PFSK-1 (cell line): ENCODE results near the gene NOD2.

ENCODE experiments used
- POLR2AphosphoS5 ChIP-seq: IDR thresholded peaks from 2 replicates; pipeline ENCODE4 v1.6.1; 2012; ENCODE audit warnings: low read depth, mild to moderate bottlenecking, control low read depth, low read length, moderate library complexity
- TF ChIP-seq, protein P1 (sequence below), 2 experiments: IDR thresholded peaks; 2 replicates each; pipeline versions ENCODE4 v1.6.1 to v1.8.0; 2011 to 2012; ENCODE audit warnings: low read depth in 2 of 2, low read length in 2 of 2, control low read depth in 1 of 2, inconsistent platforms in 1 of 2, mild to moderate bottlenecking in 1 of 2, moderate library complexity in 1 of 2; ENCODE audit not compliant: insufficient read depth in 1 of 2

DNA sequence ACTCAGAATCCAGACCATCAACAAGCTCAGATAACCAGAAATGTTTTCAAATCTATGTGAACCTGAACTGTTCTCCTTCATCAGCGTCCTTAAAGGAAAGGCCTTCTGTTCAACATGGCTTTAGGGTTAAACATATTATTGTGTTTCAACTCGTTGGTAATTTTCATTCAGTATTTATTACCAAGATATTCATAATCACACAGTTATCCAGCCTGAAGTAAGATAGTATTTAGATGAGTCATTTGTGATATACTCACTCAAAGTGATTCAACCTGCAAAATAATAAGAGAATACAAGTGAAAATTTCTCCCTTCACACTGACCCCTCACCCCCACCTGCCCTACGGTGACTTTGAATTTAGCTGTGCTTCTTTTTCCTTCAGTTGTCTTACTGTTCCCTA lies 51.5 kb downstream of the NOD2 start:
- TF ChIP-seq POLR2AphosphoS5: no peak
- TF ChIP-seq, protein P1, sequence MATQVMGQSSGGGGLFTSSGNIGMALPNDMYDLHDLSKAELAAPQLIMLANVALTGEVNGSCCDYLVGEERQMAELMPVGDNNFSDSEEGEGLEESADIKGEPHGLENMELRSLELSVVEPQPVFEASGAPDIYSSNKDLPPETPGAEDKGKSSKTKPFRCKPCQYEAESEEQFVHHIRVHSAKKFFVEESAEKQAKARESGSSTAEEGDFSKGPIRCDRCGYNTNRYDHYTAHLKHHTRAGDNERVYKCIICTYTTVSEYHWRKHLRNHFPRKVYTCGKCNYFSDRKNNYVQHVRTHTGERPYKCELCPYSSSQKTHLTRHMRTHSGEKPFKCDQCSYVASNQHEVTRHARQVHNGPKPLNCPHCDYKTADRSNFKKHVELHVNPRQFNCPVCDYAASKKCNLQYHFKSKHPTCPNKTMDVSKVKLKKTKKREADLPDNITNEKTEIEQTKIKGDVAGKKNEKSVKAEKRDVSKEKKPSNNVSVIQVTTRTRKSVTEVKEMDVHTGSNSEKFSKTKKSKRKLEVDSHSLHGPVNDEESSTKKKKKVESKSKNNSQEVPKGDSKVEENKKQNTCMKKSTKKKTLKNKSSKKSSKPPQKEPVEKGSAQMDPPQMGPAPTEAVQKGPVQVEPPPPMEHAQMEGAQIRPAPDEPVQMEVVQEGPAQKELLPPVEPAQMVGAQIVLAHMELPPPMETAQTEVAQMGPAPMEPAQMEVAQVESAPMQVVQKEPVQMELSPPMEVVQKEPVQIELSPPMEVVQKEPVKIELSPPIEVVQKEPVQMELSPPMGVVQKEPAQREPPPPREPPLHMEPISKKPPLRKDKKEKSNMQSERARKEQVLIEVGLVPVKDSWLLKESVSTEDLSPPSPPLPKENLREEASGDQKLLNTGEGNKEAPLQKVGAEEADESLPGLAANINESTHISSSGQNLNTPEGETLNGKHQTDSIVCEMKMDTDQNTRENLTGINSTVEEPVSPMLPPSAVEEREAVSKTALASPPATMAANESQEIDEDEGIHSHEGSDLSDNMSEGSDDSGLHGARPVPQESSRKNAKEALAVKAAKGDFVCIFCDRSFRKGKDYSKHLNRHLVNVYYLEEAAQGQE (IDR thresholded peaks at IDR 0.05; ENCODE audit: insufficient read depth in 1 of 2, low read depth in 2 of 2, low read length in 2 of 2): no peak
